NT2/D1 (cell line): ENCODE data around the gene ALDOB.

Source experiments
- YY1 ChIP-seq: IDR thresholded peaks from 2 replicates; pipeline ENCODE4 v1.6.1; 2011; ENCODE audit not compliant: insufficient read length, insufficient read depth
- ZNF274 ChIP-seq: IDR thresholded peaks from 2 replicates; pipeline ENCODE4 v1.6.1; 2011; ENCODE audit warnings: mild to moderate bottlenecking, low read depth, low read length

GRCh38 chr9:101446732-101447131, 11.2 kb upstream of the ALDOB start:
- no peak for TF ChIP-seq ZNF274
- TF ChIP-seq YY1 = no peak
